Transverse colon (tissue), 4 donors: ENCODE data around the gene HSPA14.

Experiments used
- CTCF ChIP-seq, 5 experiments: fragments of 200-600 bp in 3 of 5; fragments of 450-650 bp in 2 of 5; sonication (generic) in 3 of 5; IDR thresholded peaks; 1 replicate in 2 of 5; 2 replicates in 3 of 5; pipeline ENCODE4 v1.5.1; 2016 to 2017; ENCODE audit warnings: antibody characterized with exemption in 5 of 5, inconsistent platforms in 3 of 5, mild to moderate bottlenecking in 2 of 5, moderate library complexity in 1 of 5
- EP300 ChIP-seq: sonication (generic); formaldehyde crosslinking; IDR thresholded peaks from one replicate; pipeline ENCODE4 v1.6.1; 2017; ENCODE audit warnings: antibody characterized with exemption, low read depth
- POLR2A ChIP-seq: fragments of 450-650 bp; IDR thresholded peaks from one replicate; pipeline ENCODE4 v1.6.1; 2016; ENCODE audit warnings: antibody characterized with exemption, mild to moderate bottlenecking, moderate library complexity
- POLR2AphosphoS5 ChIP-seq, 3 donors: sonication (generic); formaldehyde crosslinking; IDR thresholded peaks; one replicate each; pipeline ENCODE4 v1.6.1; 2016; ENCODE audit warnings: antibody characterized with exemption in 3 of 3

- TF ChIP-seq POLR2A (no peak), CTCF (IDR thresholded peaks at IDR 0.05) (no peak), POLR2AphosphoS5 (IDR thresholded peaks at IDR 0.05) (no peak), EP300 (no peak)
Measured at GRCh38 chr10:14917827-14918226, 79.7 kb downstream of the HSPA14 start.
